NCI-H2196 (cell line): ENCODE measurements around the gene DSC3.
"Not testable (repeated sequence)": the region's sequence is repeated elsewhere in the genome, so short reads cannot be mapped to it uniquely, and the experiment has no call there.

Experiments used
- DNase-seq: peaks from one replicate; lab custom pipeline; 2025; ENCODE audit not compliant: unreplicated experiment; lab: John Stamatoyannopoulos, UW

The DSC3 gene

DNA sequence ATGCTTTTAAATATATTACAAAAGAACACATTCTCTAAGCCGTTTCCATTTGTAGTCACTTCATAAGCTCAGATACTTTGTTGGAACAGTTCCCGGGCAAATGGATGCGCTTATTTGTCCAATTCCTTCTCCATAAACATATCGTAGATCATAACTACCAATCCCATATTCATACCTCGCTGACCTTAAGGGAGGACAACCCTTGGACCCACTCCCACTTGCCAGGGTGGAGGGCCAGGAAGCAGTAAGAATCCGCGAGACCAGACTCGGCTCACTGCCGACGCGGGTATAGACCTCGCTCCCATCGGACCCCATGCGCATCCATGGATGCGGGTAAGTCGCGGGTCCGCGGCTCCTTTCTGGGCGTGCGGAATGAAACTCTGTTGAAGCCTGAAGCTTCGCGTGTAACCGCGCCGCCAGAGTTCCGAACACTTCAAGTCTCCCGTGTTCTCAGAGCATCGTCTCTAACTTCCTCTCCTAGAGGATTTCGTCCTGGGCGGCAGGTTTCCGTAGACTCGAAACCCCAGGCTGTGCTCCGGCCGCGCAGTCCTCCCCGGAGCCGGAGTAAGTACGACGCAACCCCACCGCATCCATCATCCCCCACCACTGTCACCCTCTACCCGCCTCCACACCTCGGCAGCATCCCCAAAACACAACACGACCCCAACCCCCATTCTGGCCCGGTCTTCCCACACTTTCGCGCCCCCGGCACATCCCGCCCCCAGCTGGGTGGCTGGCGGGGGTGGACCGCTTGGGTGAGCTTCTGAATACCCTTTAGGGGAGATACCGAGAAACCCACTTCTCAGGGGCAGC is 1.1 kb downstream of the DSC3 start:
- no peak for DNase-seq

DNA sequence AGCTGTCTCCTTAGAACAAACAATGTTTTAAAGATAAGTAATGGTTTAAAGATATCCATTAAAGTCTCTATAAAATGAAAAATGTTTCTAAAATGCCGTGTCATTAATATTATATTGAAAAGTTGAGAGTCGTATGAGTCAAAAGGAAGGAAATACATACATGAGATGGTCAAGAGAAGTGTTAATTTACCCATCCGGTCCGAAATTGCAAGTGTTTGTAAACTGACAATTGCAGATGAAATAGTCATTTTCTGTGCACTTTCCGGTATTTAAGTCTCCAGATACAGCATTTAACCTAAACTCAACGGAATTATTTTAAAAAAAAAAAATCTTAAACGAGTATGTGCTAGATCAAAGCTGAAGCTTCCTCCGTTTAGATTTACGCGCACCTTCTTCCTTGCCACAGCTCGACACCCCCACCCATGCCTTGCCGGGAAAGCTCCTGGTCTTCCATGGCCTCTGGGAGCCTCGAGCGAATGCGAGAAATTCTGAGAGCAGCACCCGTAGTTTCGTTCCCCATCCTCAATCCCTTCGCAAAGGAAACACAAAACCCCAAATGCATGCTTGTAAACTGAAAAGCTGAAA is 1.8 kb downstream of the DSC3 start:
- no peak for DNase-seq

DNA sequence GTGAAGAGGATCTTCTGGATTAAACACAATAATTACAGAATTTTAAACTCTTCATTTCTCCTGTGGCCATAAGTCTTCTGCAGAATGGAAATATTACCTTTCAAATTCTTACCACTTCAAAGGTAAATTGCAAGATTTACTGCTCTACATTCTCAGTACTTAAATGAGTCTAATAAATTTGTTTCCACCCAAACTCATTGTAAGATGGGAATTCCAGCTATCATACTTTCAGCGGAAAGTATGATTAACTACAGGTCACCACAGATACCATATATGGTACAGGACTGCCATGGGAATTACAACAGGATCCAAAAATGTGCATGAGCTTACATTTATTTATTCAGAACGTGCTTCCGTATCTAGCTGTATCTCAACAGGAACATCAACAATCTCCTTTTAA is 3.1 kb downstream of the DSC3 start:
- no peak for DNase-seq

DNA sequence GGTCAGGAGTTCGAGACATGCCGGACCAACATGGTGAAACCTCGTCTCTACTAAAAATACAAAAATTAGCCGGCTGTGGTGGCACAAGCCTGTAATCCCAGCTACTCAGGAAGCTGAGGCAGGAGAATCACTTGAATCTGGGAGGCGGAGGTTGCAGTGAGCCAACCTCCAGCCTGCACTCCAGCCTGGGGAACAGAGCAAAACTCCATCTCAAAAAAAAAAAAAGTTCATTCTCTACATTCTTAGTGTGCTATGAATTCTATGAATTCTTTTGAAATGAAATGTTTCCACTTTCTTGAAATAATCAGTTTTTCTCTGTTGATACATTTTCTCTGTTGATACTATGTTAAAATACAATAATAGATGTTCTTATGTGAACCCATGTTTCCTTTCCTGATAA is 4.9 kb downstream of the DSC3 start:
- DNase-seq, result not testable (repeated sequence)

DNA sequence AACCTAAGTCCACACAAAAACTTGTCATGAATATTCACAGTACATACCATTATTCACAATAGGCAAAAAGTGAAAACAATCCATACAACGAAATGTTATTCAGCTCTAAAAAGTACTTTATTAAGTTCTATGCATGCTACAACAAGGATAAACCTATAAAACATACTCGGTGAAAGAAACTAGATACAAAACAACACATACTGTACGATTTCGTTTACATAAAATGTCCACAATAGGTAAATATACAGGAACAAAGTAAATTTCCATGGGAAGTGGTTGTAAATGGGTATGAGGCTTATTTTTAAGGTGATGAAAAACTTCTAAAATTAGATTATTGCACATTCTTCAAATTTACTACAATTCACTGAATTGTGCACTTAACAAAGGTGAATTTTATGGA is 8.0 kb downstream of the DSC3 start:
- no peak for DNase-seq

DNA sequence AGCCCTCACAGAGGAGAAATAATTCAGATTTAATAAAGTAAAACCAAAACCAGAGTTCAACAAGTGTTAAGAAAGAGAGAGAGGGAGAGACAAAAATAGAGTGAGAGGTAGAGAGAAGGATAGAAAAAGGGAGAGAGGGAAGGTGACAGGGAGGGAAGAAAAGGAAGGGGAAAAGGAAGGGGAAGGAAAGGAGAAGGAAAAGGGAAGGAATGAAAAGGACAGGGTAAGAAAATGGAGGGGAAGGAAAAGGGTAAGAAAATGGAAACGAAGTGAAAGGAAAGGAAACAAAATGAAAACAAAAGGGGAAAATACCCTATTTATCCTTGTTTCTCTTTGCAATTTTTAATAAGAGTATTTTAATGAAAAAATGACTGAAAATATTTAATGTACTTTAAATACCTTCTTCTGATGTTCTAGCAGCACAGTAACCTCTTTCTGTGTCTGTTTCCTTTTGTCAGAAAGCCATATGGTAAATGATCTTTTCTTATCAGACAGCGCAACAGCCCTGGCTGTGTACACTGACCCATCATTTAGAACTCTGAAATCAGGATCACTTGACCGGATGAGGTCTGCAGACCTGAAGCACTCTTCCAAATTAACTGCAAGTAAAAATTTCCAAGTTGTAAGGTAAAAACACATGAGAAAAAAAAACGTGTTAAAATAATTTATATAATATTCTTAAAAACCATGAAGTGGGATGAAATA is 11.8 kb downstream of the DSC3 start:
- no peak for DNase-seq

DNA sequence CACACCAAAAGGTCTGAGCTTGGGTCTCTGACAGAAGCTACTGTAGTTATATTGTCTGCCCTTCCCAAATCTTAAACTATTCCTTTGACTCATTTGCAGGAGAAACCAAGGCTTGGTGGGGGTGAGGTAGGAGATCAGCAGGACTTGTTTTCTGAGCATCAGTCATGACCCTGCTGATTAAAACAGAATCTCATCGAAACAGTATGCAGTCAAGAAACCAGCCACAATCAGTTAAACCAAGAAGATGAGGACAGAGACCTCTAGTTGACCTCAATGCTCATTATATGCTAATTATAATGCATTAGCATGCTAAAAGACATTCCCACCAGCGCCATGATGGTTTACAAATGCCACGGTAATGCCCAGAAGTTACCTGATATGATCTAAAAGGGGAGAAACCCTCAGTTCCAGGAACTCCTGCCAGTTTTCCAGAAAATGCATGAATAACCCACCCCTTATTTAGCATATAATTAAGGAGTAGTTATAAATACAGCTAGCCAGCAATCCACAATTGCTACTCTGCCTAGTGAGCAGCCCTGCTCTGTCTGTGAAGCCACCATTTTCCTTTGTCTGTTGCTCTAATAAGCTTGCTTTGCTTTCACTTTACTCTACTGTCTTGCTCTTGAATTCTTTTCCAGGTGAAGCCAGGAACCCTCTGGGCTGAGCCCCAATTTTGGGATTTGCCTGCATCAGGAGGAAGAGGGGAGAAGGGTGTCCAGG is 26.7 kb downstream of the DSC3 start:
- DNase-seq, result no peak

DNA sequence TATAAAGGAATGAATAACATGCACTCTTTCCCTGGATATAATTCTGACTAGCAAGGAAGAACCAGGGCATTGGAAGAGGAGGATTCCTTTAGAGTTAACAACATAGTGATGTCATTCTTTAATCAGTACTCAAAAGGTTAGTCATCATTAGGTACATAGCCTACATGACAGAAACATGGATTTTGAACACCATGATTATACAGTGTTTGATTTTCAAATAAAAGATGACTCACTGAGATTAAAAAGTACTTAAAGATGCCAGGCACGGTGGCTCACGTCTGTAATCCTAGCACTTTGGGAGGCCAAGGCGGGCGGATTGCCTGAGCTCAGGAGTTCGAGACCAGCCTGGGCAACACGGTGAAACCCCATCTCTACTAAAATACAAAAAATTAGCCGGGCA is 31.1 kb downstream of the DSC3 start:
- DNase-seq, result not testable (repeated sequence)

DNA sequence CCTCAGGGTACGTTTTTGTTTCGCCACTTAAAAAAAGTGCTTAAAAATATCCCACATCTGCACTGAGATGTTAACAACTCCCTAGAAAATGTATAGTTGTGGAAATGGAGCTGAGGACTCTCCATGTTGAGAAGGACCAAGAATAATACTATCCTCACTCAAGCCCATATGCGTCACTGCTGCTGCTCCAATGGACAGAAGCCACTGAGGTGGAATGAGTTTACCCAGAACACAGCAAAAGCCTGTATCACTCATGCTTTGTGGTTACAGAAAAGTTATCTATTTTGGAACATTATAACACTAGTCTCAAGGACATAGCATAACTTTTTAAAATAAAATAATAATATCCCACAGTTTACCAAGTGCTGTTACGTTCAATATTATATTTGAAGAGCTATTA is 31.9 kb downstream of the DSC3 start:
- DNase-seq, result no peak

DNA sequence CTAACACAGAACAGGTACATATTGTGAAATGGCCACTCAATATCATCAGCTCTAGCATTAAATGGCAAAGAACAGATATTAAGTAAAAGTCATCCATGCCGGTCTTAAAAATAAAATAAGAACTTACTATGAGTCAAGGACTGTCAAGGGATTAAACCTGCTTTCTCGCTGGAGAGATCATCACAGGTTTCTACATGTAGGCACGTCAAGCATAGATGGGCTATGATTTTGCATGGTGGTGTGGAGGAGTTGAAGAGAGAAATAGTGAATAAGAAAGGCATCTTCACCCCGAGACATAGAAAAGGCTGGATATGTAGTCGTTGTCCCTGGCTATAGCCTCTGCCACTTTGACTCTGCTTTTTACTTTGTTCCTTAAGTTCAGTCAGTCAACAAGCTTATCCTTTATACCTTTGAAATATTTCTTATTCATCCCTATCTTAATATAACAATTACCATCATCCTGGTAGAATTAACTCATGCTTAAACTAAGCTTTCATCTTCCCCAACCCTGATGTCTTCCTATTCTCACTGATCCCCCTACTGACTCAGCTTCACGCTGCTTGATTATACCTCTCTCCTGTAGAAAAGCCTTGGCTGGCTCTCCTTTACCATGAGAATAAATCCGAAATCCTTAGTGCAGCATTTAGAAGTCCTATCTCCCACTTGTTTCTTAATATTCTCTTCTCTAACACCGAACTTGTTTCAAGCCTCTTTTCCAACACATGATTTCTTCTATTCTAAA is 42.5 kb downstream of the DSC3 start:
- no peak for DNase-seq

DNA sequence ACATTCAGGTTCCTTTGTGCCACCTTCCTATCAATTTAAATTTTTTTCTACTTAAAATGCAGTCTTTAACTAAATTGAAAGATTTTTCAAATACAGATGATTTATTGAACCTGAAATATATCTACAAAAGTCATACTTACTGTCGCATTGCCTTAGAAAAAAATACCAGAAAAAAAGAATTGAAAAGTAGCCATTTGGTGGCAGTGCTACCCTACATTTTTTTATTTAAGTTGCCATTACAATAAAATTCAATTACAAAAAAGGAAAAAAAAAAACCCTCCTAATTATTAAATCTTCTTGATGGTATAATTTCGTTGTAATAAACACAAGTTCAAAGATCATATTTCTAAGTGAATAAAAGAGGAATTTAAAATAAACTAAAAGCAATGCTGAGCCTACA is 43.4 kb downstream of the DSC3 start:
- DNase-seq, result no peak

DNA sequence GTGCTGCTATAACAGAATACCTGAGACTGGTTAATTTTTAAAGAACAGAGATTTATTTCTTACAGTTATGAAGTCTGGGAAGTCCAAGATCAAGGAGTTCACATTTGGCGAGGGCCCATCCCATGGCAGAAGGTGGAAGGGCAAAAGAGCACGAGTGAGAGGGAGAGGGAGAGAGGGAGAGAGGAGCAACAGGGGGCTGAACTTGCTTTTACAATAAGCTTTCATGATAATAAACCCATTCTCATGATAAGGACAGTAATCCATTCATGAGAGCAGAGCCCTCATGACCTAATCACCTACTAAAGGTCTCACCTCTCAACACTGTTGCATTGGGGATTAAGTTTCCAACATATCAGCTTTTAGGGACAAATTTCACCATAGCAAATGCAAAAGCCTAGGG is 45.3 kb downstream of the DSC3 start:
- DNase-seq, result no peak

DNA sequence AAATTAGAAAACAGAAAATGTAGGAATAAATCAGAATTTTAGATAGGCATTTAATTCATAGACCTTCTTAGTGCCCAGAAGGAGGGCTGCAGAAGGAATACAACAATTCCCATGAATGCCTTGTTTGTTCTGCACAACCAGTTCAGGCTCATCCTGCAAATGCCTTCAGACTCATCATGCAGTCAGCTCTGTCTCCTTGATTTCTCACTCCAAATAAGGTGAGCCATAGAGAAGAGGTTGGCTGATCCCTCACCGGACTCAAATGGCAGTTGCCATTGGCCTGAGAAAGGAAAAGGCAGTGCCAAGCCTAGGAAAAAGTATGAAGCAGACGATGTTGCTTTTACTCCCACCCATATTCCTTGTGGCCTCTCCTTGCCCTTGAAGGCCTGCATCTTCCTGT is 50.3 kb downstream of the DSC3 start:
- no peak for DNase-seq

DNA sequence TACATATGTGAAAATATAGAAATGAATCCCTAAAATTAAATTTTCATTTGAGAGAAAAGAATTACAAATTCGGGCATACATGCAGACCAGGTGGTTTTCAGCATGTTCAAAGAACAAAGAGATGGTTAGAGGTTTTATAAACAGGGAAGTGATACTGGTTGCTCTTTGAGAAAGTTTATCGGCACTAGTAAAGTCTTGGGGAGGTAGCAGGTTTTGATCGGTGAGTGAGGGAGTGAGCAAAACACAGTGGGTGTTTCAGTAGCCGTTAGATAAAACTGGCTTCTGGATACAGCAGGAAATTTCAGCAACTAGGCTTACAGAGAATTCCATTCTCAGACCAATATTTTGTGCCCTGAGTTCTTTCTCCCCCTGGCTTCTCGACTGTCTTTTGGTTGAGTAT is 51.1 kb downstream of the DSC3 start:
- no peak for DNase-seq

DNA sequence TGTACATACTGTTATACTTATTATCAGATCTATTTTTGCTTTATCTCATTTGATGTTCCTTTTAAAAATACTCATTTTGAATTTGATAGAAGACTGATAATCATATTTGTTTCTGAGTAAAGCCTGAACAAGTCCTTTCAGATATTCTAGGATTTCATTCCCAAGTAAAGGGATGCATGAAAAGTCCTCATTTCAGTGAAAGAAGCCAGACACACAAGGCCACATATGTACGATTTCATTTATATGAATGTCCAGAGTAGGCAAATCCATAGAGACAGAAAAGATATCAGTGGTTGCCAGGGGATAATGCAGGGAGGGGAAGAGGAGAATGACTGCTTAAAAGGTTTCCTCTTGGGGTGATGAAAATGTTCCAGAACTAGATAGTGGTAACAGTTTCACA is 53.4 kb downstream of the DSC3 start:
- DNase-seq, result no peak

DNA sequence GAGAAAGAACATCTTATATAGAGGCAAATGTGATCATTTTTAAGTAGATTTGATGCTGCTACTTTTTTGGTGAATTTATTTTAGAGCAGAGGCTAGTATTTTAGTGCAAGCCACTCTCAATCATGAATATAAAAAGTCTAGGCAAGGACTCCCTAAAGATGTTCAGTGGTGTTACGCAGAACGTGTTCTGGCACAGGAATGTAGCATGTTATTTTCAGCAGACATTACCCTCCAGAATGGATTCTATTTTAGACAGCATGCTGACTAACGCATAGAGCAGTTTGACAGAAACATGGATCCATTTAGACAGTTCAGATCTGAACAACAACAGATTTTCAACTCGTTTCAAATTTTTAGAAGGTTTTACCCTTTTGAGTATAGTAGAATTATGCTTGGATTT is 54.1 kb downstream of the DSC3 start:
- DNase-seq, result no peak

DNA sequence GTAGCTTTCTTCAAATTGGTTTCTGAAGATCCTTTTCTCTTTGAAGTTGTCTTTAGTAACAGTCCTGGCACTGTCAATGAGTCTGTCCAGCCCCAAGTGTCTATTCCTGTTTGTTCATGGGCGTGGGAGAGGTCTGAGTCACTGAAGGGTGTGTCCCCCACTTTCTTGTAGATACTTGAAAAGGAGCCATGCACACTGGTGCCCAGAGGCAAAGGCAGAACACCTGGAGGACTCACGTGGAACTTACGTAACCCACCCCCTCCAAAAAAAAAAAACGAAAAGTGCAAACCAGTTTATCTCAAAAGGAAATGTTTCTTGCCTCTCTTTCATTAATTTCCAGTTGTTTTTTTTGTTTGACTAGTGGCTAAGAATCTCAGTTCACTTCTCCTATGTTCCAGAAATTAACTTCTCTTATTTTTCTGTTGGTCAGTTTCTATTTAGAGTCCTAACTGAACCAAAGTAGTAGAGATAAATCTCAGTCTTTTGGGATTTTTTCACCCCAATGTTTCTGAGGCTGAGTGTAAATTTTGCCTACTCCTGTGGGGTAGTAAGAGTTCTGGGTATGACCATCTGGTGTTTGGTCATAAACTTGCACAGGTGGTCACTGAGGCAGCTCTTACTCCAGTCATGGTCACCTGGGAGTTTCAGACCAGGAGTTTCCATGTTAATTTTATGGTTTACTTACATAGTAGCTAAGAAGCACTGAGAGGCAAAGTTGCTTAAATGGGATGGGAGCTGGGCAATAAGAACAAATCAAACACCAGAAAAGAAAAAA is 54.9 kb downstream of the DSC3 start:
- DNase-seq, result no peak

DNA sequence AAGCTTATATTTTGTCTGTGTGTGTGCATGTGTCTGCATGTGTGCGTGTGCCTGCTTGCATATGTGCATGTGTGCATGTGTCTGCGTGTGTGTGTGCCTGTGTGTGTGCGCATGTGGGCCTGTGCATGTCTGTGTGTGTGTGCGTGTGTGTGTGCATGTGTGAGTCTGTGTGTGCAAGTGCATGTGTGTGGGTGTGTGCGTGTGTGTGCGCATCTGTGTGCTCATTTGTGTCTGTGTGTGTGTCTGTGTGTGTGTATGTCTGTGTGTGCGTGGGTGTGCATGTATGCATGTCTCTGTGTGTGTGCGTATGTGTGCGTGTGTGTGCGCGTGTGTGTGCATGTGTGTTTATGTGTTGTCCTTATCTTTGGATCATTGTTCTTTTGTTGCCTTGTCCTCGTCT is 56.8 kb downstream of the DSC3 start:
- DNase-seq, result no peak

DNA sequence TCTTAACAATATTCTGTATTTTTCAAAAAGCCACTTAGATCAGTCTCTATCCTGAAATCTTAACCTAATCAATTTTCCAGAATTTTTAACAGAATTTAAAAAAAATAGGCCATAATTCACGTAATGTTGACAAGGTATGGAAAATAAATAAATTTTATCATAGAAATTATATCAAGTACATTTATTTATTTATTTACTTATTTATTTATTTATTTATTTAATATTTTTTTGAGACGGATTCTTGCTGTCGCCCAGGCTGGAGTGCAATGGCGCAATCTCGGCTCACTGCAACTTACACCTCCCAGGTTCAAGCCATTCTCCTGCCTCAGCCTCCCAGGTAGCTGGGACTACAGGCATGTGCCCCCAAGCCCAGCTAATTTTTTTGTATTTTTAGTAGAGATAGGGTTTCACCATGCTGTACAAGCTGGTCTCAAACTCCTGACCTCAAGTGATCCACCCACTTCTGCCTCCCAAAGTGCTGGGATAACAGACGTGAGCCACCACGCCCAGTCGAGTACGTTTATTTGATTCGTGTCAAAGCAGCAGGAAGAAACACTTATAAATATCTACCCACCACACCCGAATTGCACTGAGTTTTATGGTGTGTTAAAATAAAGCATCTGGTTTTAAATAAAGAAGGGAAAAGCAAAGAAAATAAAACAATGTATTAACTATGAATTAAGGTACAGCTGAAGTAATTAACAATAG is 60.1 kb downstream of the DSC3 start:
- no peak for DNase-seq

DNA sequence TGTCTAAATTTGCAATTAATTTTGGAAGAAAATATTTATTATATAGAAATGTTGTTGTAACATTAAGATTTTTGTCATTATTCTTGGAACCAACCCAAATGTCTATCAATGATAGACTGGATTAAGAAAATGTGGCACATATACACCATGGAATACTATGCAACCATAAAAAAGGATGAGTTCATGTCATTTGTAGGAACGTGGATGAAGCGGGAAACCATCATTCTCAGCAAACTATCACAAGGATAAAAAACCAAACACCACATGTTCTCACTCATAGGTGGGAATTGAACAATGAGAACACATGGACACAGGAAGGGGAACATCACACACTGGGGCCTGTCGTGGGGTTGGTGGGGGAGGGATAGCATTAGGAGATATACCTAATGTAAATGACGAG is 64.5 kb downstream of the DSC3 start:
- DNase-seq, result not testable (repeated sequence)
